Measurements from ENCODE around the gene FIGLA.

FIGLA gene

GRCh38 chr2:70808983-70809958 is 18.8 kb upstream of the FIGLA start:
- H4K20me1 ChIP-seq (ENCODE audit: insufficient read depth, low read length, poor library complexity, severe bottlenecking), result no peaks in the 10 kb centered on the region
- H3K9me3 ChIP-seq (ENCODE audit: insufficient read depth, low read depth, low read length), result no peaks in the 10 kb centered on the region
- H2AFZ ChIP-seq (ENCODE audit: low read length), result no peak overlapping the region
- H3K27me3 ChIP-seq (ENCODE audit: insufficient read depth, low read length, poor library complexity, severe bottlenecking), result no peaks in the 10 kb centered on the region
- H3K9me2 ChIP-seq (replicated peaks; ENCODE audit: low read depth, low read length), result no peaks in the 10 kb centered on the region
- no peaks in the 10 kb centered on the region for H3K36me3 ChIP-seq (ENCODE audit: insufficient read depth, low read length)
- H3K4me1 ChIP-seq (ENCODE audit: insufficient read depth, low read length, poor library complexity, severe bottlenecking), result peaks cover 4% of the 10 kb centered on the region
- H3K4me3 ChIP-seq (ENCODE audit: low read length, poor library complexity, severe bottlenecking), result no peak overlapping the region
- no peak overlapping the region for H3K4me2 ChIP-seq (ENCODE audit: low read depth, low read length, poor library complexity, severe bottlenecking)
- no peaks in the 10 kb centered on the region for H3F3A ChIP-seq (ENCODE audit: low read depth)
- H3K9ac ChIP-seq (ENCODE audit: low read depth, low read length, poor library complexity, severe bottlenecking), result no peak overlapping the region
- no peaks in the 10 kb centered on the region for H3K79me2 ChIP-seq (ENCODE audit: insufficient read depth, low read length)
- TF ChIP-seq EZH2phosphoT487 (IDR thresholded peaks at IDR 0.05; ENCODE audit: borderline replicate concordance), result no peak
- TF ChIP-seq CTCF (conservative IDR thresholded peaks at IDR 0.05; ENCODE audit: low read length), result no peak

GRCh38 chr2:70807828-70808118 is 17.3 kb upstream of the FIGLA start:
- Histone ChIP-seq H3K79me2 (ENCODE audit: insufficient read depth, low read length) (no peaks in the 10 kb centered on the region), H3F3A (ENCODE audit: low read depth) (no peaks in the 10 kb centered on the region), H3K4me1 (ENCODE audit: insufficient read depth, low read length, poor library complexity, severe bottlenecking) (peaks cover 4% of the 10 kb centered on the region), H3K9me3 (ENCODE audit: insufficient read depth, low read depth, low read length) (no peaks in the 10 kb centered on the region), H3K4me2 (ENCODE audit: low read depth, low read length, poor library complexity, severe bottlenecking) (no peak overlapping the region), H3K36me3 (ENCODE audit: insufficient read depth, low read length) (no peaks in the 10 kb centered on the region), H2AFZ (ENCODE audit: low read length) (no peak overlapping the region), H3K4me3 (ENCODE audit: low read length, poor library complexity, severe bottlenecking) (no peak overlapping the region), H3K27me3 (ENCODE audit: insufficient read depth, low read length, poor library complexity, severe bottlenecking) (no peaks in the 10 kb centered on the region), H3K9ac (ENCODE audit: low read depth, low read length, poor library complexity, severe bottlenecking) (no peak overlapping the region), H4K20me1 (ENCODE audit: insufficient read depth, low read length, poor library complexity, severe bottlenecking) (no peaks in the 10 kb centered on the region), H3K9me2 (replicated peaks; ENCODE audit: low read depth, low read length) (no peaks in the 10 kb centered on the region)
- TF ChIP-seq EZH2phosphoT487 (IDR thresholded peaks at IDR 0.05; ENCODE audit: borderline replicate concordance) (no peak), CTCF (conservative IDR thresholded peaks at IDR 0.05; ENCODE audit: low read length) (no peak)

DNA sequence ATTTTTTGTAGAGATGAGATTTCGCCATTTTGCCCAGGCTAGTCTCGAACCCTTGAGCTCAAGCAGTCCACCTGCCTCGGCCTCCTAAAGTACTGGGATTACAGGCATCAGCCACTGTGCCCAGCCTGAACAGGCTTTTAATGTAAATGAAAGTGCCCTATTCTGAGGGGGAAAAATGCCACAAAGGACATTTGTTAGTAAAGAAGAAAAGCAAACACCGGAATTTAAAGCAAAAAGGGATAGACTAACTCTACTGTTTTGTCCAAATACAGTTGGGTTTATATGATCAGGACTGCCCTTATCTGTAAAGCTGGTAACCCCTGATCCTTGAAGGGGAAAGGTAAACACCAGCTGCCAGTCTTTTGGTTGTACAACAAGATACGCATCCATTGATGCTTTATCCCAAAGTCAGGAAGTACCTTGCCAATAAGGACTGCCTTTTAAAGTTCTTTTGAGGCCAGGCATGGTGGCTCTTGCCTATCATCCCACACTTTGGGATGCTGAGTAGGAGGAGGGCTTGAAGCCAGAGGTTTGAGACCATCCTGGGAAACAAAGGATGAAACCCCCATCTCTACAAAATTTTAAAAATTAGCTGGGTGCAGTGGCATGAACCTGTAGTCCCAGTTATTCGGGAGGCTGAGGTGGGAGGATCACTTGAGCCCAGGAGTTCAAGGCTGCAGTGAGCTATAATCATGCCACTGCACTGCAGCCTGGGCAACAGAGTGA is 16.8 kb upstream of the FIGLA start:
- H4K20me1 ChIP-seq (ENCODE audit: insufficient read depth, low read length, poor library complexity, severe bottlenecking), result no peaks in the 10 kb centered on the region
- H3K9ac ChIP-seq (ENCODE audit: low read depth, low read length, poor library complexity, severe bottlenecking), result no peak overlapping the region
- no peaks in the 10 kb centered on the region for H3K27me3 ChIP-seq (ENCODE audit: insufficient read depth, low read length, poor library complexity, severe bottlenecking)
- H3K36me3 ChIP-seq (ENCODE audit: insufficient read depth, low read length), result no peaks in the 10 kb centered on the region
- no peaks in the 10 kb centered on the region for H3K79me2 ChIP-seq (ENCODE audit: insufficient read depth, low read length)
- peaks cover 4% of the 10 kb centered on the region for H3K4me1 ChIP-seq (ENCODE audit: insufficient read depth, low read length, poor library complexity, severe bottlenecking)
- H3K9me2 ChIP-seq (replicated peaks; ENCODE audit: low read depth, low read length), result no peaks in the 10 kb centered on the region
- H3K4me2 ChIP-seq (ENCODE audit: low read depth, low read length, poor library complexity, severe bottlenecking), result no peak overlapping the region
- H2AFZ ChIP-seq (ENCODE audit: low read length), result 0 out of 2 replicates have a peak overlapping the region, but pooled peaks have one; percentile 60
- H3K9me3 ChIP-seq (ENCODE audit: insufficient read depth, low read depth, low read length), result no peaks in the 10 kb centered on the region
- no peak for TF ChIP-seq EZH2phosphoT487 (IDR thresholded peaks at IDR 0.05; ENCODE audit: borderline replicate concordance)
- TF ChIP-seq CTCF (conservative IDR thresholded peaks at IDR 0.05; ENCODE audit: low read length), result no peak
- H3F3A ChIP-seq (ENCODE audit: low read depth), result no peaks in the 10 kb centered on the region
- H3K4me3 ChIP-seq (ENCODE audit: low read length, poor library complexity, severe bottlenecking), result no peak overlapping the region
